HG03342 (cell line): ENCODE measurements around the gene PRKCE.
A peak's percentile ranks its signal among the peaks of the same experiment; 100 is the strongest.

Experiments used
- ATAC-seq: cut with Tn5 transposase; IDR thresholded peaks from one replicate; pipeline ENCODE4 v1.9.1; 2021; ENCODE audit warnings: mild to moderate bottlenecking, moderate library complexity; ENCODE audit not compliant: unreplicated experiment

The PRKCE gene

DNA sequence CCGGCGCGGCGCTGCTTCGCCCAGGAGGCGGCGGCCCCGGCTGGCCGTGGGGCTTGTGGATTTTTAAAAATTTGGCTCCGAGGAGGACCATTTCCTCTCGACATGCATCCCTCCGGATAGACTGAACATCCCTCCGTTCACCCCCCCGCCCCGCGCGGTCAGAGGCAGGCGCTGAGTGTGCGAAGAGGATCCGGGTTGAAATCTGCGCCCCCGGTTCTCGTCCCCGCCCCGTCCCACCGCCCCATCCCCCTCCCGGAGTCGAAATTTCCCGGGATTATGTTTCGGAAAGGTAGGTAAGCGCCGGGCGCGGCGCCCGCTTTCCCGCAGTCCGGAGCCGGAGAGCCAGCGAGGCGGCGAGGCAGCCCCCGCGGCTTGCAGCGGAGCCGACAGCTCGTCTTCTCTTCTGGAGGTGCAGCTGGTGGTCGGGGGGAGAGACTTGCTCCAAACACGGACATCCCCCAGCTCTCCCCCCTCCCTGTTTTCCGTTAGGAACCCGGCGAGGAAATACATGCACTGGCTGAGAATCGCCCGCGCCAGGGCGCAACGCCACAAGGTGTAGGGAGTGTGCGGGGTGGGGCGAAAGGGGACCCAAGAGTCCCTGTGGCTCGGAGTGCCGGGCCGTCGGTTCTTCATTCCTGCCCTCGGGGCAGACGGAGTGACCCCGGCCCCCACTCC lies at the start of gene PRKCE:
Gene PRKCE (plus strand): TSS at position 261 of the 675 bp plus-strand sequence.
- ATAC-seq, result peak; percentile 7

DNA sequence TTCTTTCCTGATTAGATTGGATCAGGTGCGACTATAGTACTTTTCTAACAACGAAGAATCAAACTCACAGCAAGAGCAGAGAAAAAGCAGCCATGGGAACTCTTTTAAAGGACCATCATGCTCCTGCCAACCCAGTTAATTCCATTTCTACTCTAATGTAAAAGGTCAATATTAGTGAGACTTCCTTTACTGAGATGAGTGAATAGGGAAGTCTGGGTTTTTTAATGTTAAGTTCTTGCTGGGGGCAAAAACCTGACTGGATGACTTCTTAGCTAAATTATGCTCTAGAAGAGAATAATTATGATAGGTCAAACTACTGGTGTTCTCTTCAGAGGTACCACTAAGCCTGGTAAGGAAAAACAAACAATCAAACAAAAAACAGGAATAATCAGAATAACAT lies 48.9 kb upstream of the PRKCE start:
- ATAC-seq, result no peak

DNA sequence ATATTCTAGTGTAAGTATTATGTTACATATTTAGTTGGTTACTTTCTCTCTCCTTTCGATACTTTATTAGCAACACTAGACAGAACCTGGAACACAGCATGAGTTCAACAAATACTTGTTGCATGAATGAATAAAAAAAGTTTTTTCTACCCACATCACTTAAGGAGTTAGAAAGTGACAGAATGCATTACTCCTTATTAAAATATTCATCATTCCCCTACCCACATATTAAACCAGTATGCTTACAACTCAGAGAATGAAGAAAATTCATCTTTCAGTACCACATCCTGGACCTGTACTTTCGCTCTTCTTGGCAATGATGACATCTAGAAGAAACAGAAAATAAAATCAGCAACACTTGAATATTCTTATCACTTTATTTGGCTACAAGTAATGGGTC lies 46.4 kb upstream of the PRKCE start:
- no peak for ATAC-seq

DNA sequence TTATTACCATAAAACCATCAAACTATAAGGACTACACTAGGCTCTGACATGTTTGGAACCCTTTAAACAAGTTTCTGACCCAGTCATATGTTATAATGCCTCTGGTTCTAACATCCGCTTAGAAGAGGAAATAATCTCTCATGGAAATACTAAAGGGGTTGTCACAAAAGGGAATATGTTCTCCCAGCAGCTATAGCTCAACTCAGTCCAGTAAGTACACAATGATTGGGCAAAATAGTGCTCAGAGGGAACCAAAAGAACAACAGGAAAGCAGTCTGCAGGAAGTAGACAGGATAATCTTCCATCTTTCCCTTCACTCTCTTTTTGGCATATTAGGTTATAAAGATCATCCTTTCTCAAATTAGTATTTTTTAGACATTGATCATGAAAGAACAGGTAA lies 44.7 kb upstream of the PRKCE start:
- ATAC-seq, result no peak

DNA sequence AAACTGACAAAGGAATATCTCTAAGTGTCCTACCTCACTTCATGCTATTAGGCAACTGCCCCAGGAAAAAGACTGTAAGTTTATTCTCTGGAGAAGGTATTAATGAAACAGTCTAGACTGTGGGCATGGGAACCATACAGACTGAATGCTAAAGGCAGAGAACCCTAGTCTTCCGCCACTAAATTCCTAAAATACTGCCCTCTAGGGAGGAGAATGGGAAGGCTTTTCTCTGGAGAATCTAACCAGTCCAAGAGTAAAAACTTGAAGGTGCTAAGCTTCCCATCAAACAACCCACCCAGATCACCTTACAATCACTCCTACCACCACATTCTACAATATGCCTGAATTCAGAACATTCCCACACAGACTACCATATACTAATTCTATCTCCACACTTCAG lies 43.8 kb upstream of the PRKCE start:
- no peak for ATAC-seq

DNA sequence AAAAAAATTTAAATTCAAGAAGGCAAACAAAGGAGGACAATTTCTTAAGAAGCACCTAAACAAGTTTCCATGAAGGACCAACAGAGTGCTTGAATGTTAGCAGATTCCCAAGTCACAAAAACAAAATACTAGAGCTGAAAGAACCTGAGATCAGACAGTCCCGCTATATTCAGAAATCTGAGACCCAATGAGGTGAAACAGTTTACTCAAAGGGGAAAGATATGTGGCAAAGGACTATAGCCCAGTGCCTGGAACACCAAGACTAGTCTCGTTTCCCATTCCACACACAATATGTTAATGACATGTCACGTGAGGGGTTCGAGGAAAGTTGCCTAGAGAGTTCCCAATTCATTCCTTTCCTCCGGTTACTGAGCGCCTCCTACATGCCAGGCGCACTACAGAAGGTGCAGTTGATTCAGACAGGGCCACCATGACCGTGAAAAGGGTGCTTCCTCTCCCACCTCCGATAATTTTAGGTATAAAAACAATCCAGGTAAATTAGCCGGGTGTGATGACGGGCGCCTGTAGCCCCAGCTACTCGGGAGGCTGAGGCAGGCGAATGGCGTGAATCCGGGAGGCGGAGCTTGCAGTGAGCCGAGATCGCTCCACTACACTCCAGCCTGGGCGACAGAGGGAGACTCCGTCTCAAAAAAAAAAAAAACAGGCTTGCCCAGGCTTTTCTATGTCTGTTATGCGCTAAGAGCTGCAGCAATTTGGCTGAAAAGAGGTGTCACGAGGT lies 41.0 kb upstream of the PRKCE start:
- peak; percentile 32 for ATAC-seq

DNA sequence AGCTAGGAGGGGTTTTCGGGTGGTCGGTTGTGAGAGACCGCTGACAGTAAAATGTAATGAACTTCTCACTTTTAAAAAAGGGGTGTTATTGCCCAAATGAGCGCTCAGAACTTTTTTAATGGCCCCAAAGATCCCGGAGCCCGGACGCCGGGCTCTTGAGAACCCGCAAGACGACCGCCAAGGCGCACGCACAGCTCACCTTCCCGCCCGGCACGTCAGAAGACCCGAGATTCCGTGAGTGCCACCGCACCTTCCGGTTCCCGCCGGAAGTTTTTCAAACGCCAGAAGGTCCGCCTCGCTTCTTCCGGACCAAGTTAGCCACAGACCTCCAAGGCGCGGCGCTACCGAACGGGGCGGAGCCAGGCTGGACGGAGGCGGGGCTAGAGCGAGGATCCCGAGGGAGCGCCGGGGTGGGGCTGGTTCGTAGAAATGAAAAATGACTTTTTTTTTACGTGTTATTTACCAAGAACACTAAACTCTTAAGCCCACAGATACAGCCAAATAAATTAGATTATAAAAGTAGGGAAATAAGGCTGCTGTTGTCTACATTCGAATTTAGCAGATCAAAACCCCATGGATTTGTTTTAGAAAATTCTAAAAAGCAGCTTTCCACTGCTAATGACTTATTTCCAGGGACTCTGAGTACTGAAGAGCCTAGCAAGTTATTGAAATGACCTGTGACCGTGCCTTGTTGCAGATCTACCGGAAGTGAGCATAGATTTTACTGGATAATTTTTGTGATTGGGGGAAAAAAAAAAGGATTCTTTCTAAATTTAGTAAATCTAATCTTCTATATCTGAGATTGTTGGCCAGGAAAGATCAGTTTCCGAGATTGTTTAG lies 40.2 kb upstream of the PRKCE start, which contains the start of gene SRBD1:
Gene SRBD1 (minus strand): TSS at position 248 of the 840 bp plus-strand sequence. CDS start 5,826 bp downstream, outside the sequence.
- ATAC-seq, result peak; percentile 96

DNA sequence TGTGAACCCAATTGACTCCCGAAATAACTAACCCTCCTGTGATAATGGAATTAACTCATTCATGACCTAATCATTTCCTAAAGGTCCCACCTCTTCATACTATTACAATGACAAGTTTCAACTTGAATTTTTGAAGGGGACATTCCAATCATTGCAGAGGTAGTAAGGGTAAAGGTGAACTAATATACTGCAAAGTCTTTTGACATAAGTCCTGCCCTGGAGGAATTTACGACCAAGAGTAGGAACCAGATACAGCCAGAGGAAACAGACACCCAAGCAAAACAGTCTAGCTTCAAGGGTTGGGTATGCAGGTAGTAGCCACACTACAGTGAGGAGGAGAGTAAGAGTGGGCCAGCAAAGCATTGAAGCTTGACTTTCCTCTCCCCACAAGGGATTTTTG lies 39.2 kb upstream of the PRKCE start:
- ATAC-seq, result no peak

DNA sequence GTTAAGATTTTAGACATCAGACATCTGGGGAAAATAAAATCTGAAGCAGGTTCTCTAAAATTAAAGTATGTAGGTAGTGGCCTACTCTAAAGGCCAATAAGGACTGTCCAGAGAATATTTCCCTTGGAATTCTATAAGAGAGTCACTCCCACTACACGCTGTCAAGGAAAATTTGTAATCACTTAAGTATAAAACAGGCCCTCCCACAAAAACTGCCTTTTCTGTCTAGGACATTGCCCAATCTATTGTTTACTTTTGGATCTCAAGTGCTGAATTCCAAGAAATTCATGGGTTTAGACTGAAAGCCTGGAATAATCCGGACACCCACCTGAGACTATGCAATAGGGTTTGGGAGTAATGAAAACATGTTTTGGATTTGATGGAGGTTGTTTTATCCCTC lies 38.7 kb upstream of the PRKCE start:
- no peak for ATAC-seq

DNA sequence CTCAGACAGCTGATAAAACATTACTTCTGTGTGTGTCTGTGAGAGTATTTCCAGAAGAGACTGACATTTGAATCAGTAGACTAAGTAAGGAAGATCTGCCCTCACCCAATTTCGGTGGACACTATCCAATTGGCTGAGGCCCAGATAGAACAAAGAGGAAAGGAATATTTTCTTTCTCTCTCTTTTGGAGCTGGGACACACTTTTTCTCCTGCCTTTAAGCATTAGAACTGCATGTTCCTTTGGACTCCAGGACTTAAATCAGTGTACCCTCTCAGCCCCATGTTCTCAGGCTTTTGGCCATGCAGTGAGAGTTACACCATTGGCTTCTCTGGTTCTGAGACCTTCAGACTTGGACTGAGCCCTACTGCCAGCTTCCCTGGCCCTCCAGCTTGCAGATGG lies 37.1 kb upstream of the PRKCE start:
- ATAC-seq, result no peak

DNA sequence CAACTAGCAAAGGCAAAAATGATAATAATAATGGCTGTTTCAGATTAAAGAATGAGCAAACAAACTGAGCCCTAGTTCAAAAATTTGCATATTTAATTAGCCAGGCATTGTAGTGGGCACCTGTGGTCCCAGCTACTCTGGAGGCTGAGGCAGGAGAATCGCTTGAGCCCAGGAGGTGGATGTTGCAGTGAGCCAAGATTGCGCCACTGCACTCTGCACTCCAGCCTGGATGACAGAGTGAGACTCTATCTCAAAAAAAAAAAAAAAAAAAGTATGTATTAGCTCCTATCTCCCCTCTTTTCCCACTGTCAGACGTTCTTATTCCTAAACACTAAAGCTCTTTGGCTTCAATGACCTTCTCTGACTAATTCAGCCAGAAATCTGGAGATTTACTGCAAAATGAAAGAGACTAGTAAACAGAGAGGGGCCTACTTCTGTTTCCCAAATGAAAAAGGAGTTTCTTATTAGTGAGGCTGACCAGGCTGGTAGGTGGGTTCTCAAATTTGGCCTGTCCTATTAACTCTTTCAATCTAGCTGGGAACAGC lies 36.5 kb upstream of the PRKCE start:
- no peak for ATAC-seq

DNA sequence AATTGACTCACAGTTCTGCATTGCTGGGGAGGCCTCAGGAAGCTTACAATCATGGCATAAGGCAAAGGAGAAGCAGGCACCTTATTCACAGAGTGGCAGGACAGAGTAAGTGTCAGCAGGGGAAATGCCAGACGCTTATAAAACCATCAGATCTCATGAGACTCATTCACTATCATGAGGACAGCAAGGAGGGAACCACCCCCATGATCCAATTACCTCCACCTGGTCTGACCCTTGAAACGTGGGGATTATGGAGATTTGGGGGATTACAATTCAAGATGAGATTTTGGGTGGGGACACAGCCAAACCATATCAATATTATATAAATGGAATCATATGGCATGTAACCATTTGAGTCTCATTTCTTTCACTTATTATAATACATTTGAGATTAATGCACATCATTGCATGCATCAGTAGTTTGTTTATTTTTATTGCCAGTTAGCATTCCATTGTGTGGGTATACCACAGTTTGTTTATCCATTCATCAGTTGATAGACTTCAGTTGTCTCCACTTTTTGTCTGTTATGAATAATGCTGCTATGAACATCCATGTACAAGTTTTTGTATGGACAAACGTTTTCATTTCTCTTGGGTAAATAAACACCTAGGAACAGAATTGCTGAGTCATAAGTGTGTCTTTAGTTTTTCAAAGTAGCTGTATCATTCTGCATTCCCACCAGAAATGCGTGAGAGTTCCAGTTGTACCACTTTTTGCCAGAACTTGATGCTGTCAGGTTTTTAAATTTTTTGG lies 34.6 kb upstream of the PRKCE start:
- no peak for ATAC-seq

DNA sequence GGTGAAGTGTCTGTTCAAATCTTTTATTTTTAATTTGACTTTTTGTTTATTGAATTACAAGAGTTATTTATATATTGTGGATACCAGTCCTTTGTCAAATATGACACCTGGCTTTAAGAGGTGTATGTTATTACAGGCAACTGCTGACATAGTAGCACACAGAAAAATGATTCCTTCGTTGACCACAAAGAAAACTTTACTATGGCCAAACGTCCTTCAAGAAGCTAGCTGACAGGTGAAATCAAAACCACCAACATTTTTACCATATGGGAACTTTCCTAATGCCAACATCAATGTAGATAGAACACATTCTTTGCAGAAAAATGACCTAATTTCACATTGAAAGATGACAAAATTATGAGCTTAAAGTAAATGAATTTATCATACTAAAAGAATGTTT lies 34.0 kb upstream of the PRKCE start:
- no peak for ATAC-seq

DNA sequence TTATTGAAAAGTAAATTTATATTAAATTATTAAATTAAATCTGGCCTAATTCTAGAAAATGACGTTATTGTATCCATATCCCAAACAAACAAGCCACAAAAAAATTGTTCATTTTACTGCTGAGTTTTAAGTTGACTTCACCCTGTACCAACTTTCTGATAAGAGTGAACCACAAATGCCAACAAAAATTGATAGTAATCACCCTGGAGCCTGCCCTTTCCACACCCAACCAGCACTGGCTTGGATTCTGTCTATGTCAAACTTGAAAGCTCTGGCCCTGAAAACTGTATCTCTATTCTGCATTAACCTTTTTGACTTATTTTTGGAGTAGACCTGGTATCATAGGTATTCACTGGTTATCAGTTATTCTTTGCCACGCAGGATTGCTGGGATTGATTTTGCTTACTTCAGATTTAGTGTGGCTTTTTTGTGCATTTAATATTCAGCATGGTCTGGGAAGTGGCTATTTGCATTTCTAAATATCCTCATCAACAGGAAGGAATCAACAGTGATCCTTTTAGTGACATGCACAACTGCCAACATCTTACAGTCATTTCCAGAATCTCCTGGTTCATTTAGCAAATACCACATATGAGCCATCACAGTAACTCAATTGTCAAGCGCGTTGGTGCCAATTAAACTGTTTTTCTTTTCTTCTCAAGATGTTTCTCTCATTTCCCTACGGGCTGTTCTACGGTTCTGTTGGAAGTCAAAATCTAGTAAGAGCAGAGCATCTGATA lies 29.0 kb upstream of the PRKCE start:
- no peak for ATAC-seq

DNA sequence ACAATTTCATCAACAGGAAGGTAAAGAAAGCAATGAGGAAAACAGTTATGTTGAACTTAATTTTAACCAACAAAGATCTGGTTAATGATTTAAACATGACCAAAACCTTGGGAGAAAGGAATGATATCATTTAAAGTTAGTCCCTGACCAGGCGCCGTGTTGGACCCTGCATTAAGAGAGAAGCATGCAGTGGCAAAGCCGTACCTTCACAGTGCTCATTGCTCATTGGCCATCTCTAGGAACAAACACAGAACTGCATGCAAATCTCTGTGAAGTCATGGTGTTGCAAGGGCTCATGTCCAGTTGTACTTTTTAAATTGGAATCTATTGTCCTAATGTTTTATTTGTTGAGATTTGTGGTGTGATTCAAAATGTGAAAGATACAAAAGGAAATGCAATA lies 28.4 kb upstream of the PRKCE start:
- ATAC-seq, result no peak

DNA sequence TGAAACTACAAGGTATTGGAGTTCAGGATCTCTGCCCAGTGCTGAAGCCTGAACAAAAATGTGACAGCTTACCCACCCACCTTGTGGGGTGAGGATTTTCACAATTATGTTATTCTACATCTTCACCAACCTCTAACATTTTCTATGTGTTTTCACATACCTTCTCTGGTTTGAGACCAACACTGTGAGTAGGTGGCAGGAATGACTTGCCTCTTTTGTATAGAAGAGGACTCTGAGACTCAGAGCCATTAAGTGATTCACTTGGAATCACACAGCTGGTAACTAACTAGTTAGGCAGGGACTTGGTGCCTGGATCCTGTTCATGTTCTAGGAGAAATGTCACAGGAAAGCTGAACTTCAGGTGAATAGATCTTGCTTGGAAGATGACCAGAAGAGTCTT lies 25.7 kb upstream of the PRKCE start:
- no peak for ATAC-seq

DNA sequence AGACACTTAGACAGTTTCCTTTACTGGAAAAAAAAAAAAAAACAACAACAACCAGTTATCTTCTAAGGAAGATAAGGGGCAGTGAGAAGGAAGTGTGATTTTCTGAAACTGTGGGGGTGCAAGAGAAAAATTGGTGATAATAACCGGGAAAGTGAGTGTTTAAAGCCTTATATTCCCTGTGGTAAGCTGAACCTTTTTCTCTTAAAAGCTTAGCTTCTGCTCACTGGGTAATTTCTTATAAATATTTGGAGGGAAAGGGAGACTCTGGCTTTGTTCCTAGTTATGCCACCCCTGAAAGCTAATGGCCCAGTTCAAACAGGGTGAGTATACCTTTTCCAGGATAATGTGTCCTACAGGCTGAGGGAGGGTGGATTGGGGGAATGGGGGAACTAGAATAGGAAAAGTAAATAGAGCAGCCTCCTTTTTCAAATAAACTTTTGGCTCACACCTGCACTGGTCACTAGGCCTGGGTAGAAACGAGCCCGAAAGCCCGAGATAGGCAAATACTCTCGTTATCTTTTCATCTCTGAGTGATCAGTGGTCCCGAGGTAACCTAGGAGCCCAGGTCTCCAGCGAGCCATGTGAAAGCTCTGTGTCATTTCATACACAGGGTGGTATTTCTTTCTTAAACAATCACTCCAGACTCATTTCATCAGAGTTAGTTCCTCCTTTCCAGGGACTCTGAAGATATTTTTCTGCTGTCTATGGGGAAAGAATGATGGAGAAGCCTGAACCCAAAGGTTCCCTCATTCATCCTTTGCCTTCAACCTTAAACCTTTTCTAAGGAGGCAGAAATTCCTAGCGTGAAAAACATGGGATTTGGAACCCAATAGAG lies 24.9 kb upstream of the PRKCE start:
- no peak for ATAC-seq

DNA sequence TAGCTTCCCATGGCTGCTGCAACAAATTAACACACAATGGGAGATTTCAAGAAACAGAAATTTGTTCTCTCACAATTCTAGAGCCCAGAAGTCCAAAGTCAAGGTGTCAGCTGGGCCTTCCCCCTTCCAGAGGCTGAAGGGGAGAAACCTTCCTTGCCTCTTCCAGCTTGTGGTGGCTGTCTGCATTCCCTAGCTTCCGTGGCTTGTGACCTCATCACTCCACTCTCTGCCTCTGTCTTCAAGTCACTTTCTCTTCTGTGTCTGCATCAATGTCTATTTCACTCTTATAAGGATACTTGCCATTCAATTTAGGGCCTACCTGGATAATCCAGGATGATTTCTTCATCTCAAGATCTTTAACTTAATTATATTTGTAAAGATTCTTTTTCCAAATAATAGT lies 23.6 kb upstream of the PRKCE start:
- ATAC-seq, result no peak

DNA sequence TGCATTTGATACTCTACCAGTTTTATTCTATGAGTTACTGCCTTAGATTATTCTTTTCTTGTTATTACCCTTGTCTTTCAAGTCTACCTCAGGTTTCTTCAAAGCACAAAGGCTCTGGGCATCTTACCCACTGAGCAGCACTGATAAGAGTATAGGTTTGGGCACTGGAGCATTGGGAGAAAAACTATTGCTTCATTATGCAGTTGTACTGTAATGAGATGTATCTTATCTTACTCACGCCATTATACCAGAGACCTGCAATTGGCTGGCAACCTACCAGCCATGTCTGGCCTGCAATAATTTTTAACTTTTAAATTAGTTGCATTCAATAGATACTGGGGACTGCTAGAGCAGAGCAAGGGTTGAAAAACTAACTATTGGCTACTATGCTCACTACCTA lies 21.5 kb upstream of the PRKCE start:
- ATAC-seq, result no peak
